ENCODE data around the gene SOX6. TPM values are rescaled to one million over a fixed set of nuclear protein-coding genes. Genes with fewer than 3 reads are reported as not detected.

The SOX6 gene
- total and polyA plus RNA-seq, 2 donors (not counting 3 experiments of a cell fraction or from before 2014, with no cell fraction given), result 0.14 to 3.7 TPM

DNA sequence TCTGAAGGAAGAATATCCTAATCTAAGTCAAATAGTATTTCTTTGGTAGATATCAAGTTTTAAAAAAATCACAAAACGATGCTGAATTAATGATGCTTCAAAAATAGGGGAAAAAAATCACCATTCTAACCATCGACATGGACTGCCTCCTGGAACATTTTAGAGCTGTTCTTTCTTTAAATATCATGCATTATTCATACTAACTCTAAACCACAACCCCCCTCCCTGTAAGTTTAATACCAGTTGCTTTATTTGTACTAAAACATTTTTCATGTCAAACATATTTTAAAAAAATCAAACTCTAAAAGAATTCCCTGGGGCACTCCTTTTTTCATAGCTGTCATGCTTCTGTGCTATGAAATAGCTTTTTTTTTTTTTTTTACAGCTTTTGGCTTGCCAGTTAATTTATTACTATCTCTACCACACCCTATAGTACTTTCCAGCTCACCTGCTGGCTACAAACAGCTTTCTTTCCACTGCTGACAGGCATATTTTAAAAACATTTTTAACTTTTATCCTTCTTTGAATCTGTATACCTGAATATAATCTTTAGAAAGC, 256.9 kb downstream of the SOX6 start:
- ChIA-PET CTCF (no interaction called here), POLR2A (no interaction called here)
- H3K9ac ChIP-seq (replicated peaks; ENCODE audit: extremely low read depth, insufficient read depth, low read length), result no peak overlapping the region
- DNase-seq (ENCODE audit: low read depth, low spot score) (no peak), FAIRE-seq (no peak)
- TF ChIP-seq MAX (IDR thresholded peaks at IDR 0.05; ENCODE audit: insufficient read depth, insufficient read length) (no peak), POLR2AphosphoS5 (IDR thresholded peaks at IDR 0.05; ENCODE audit: insufficient read depth, low read depth, low read length) (no peak), FOS (IDR thresholded peaks at IDR 0.05; ENCODE audit: borderline replicate concordance, insufficient read depth, low read length) (no peak), GATA2 (IDR thresholded peaks at IDR 0.05; ENCODE audit: insufficient read depth, insufficient read length, low read depth, low read length) (no peak), JUN (IDR thresholded peaks at IDR 0.05; ENCODE audit: borderline replicate concordance, insufficient read depth, insufficient read length, low read depth) (no peak), MYC (IDR thresholded peaks at IDR 0.05; ENCODE audit: low read depth, low read length) (no peak), EZH2 (IDR thresholded peaks at IDR 0.05; ENCODE audit: borderline replicate concordance, low read depth, low read length, severe bottlenecking) (no peak), POLR2A (IDR thresholded peaks at IDR 0.05; ENCODE audit: low read depth, low read length) (no peak)
- TF ChIP-seq, protein P1, sequence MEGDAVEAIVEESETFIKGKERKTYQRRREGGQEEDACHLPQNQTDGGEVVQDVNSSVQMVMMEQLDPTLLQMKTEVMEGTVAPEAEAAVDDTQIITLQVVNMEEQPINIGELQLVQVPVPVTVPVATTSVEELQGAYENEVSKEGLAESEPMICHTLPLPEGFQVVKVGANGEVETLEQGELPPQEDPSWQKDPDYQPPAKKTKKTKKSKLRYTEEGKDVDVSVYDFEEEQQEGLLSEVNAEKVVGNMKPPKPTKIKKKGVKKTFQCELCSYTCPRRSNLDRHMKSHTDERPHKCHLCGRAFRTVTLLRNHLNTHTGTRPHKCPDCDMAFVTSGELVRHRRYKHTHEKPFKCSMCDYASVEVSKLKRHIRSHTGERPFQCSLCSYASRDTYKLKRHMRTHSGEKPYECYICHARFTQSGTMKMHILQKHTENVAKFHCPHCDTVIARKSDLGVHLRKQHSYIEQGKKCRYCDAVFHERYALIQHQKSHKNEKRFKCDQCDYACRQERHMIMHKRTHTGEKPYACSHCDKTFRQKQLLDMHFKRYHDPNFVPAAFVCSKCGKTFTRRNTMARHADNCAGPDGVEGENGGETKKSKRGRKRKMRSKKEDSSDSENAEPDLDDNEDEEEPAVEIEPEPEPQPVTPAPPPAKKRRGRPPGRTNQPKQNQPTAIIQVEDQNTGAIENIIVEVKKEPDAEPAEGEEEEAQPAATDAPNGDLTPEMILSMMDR (IDR thresholded peaks at IDR 0.05; ENCODE audit: extremely low read depth in 1 of 2, insufficient read depth in 1 of 2, low read depth in 1 of 2, low read length in 2 of 2), result no peak
- dilution Hi-C loops (cut with MboI; ENCODE audit: extremely low pct_ligation_motif_present, low sequenced_read_pairs) (no loop called here), intact Hi-C loops (cut with micrococcal nuclease) (no loop called here)
- H3K4me2 ChIP-seq (ENCODE audit: insufficient read depth, low read length), result no peak overlapping the region
- H3K4me1 ChIP-seq (ENCODE audit: control insufficient read depth, extremely low read depth, insufficient read depth, low read length), result no peaks in the 10 kb centered on the region
- no peak overlapping the region for H2AFZ ChIP-seq (ENCODE audit: low read depth, low read length)
- no TSS peak for BruUV-seq (replicated peaks)
- H3K27me3 ChIP-seq (ENCODE audit: control insufficient read depth in 2 of 2, insufficient read depth in 2 of 2, low read length in 2 of 2), result no peaks in the 10 kb centered on the region
- no peak overlapping the region for H3K4me3 ChIP-seq (replicated peaks in 1 of 3; ENCODE audit: insufficient read depth in 1 of 3, low read depth in 1 of 3, low read length in 3 of 3)
- no peaks in the 10 kb centered on the region for H3K9me3 ChIP-seq (replicated peaks; ENCODE audit: control insufficient read depth, insufficient read depth, low read length)
- H3K36me3 ChIP-seq (ENCODE audit: control insufficient read depth in 2 of 2, extremely low read depth in 1 of 2, insufficient read depth in 2 of 2, low read length in 2 of 2), result no peaks in the 10 kb centered on the region
- H3K27ac ChIP-seq (ENCODE audit: insufficient read depth, low read depth, low read length), result no peak overlapping the region
- H3K79me2 ChIP-seq (ENCODE audit: control insufficient read depth, insufficient read depth, low read length), result no peaks in the 10 kb centered on the region
- H3K9me1 ChIP-seq (replicated peaks; ENCODE audit: control insufficient read depth, extremely low read depth, insufficient read depth, low read length), result no peaks in the 10 kb centered on the region
- H4K20me1 ChIP-seq (replicated peaks; ENCODE audit: control insufficient read depth, extremely low read depth, insufficient read depth, low read length), result no peaks in the 10 kb centered on the region
